Natural killer cell (primary cell): ENCODE data around the gene HS3ST4. TPM values are rescaled to one million over a fixed set of nuclear protein-coding genes. Genes with fewer than 3 reads are reported as not detected.

ENCODE experiments used
- ATAC-seq, 3 donors: fragments of 150-1000 bp in 2 of 3; fragments of 200-7000 bp in 1 of 3; cut with Tn5 transposase; 1 replicate in 1 of 3; 2 replicates in 2 of 3; pipeline ENCODE4 v1.10.0; 2021; ENCODE audit warnings: mild to moderate bottlenecking in 2 of 3, moderate library complexity in 2 of 3
- DNase-seq, 2 donors: peaks; one replicate each; pipeline versions ENCODE4 v3.0.0 to v3.0.0-alpha.2; 2013 to 2021; ENCODE audit warnings: mixed read lengths in 1 of 2
- H3K27ac ChIP-seq: one replicate; pipeline ENCODE4 v1.5.1; 2013; ENCODE audit warnings: mild to moderate bottlenecking, low read length
- H3K27me3 ChIP-seq: one replicate; pipeline ENCODE4 v1.6.1; 2013; ENCODE audit warnings: low read length; ENCODE audit not compliant: control insufficient read depth, insufficient read depth
- H3K36me3 ChIP-seq: one replicate; pipeline ENCODE4 v1.6.1; 2013; ENCODE audit warnings: low read length; ENCODE audit not compliant: control insufficient read depth, insufficient read depth
- H3K4me1 ChIP-seq: one replicate; pipeline ENCODE4 v1.6.1; 2013; ENCODE audit warnings: low read length; ENCODE audit not compliant: control insufficient read depth, insufficient read depth
- H3K4me3 ChIP-seq: one replicate; pipeline ENCODE4 v1.5.1; 2013; ENCODE audit warnings: low read length
- H3K9me3 ChIP-seq: one replicate; pipeline ENCODE4 v1.6.1; 2013; ENCODE audit warnings: low read length; ENCODE audit not compliant: control insufficient read depth, insufficient read depth
- H3K27ac Mint-ChIP-seq, 2 donors: one replicate each; pipeline ENCODE4 v1.8.0; 2022; ENCODE audit warnings: mild to moderate bottlenecking in 2 of 2, mixed read lengths in 2 of 2, moderate library complexity in 1 of 2
- H3K27me3 Mint-ChIP-seq, 2 donors: one replicate each; pipeline ENCODE4 v1.8.0; 2022; ENCODE audit warnings: low read depth in 2 of 2, mixed read lengths in 2 of 2
- H3K36me3 Mint-ChIP-seq: one replicate; pipeline ENCODE4 v1.8.0; 2022; ENCODE audit warnings: mixed read lengths
- H3K4me1 Mint-ChIP-seq, 2 donors: one replicate each; pipeline ENCODE4 v1.8.0; 2022; ENCODE audit warnings: mixed read lengths in 2 of 2
- H3K4me3 Mint-ChIP-seq: one replicate; pipeline ENCODE4 v1.8.0; 2022; ENCODE audit warnings: mild to moderate bottlenecking, moderate library complexity, mixed read lengths
- H3K9me3 Mint-ChIP-seq, 2 donors: one replicate each; pipeline ENCODE4 v1.8.0; 2022; ENCODE audit warnings: mixed read lengths in 2 of 2
- WGBS: methylation state at CpG from one replicate; pipeline ENCODE4 v1.1.7; 2013; ENCODE audit warnings: missing lambda C conversion rate; ENCODE audit not compliant: insufficient coverage; 5-methylcytosine and 5-hydroxymethylcytosine counted together
- intact Hi-C: fragments of 100-400 bp; cut with micrococcal nuclease; formaldehyde crosslinking; loops from one replicate; pipeline ENCODE4 v1.14.2; 2022
- total RNA-seq, 4 donors: library from RNA; stranded (reverse); fragments of 120-200 nt in 1 of 4; gene quantifications; one replicate each; pipeline versions ENCODE4 v1.2.3 to v1.2.4, GENCODE V29; 2013 to 2022
- TF ChIP-seq, protein P1 (sequence below): fragments of 200-600 bp; IDR thresholded peaks from one replicate; pipeline ENCODE4 v1.8.0; 2022; ENCODE audit warnings: antibody characterized with exemption

HS3ST4 gene
- total RNA-seq, 3 donors from 2014 or later (not counting 1 experiment from before 2014, with no cell fraction given): not detected

DNA sequence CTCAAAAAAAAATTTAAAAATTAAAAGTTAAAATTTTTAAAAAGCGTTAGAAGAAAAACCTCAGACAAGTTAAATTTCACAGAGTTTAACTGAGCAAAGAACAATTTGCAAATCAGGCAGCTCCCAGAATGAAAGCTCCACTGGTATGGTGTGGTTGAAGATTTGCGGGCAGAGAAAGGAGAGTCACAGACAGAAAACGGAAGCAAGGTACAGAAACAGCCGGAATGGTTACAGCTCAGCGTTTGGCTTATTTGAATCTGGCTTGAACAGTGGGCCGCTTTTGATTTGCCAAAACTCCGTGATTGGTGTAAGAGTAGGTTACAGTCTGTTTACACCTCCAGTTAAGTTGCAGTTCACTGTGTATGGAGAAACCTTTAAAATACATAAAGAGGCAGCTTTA is 297.1 kb downstream of the HS3ST4 start:
- Mint-ChIP-seq H3K4me3 (no peak overlapping the region), H3K27ac (no peak overlapping the region), H3K27me3 (no peaks in the 10 kb centered on the region), H3K36me3 (no peaks in the 10 kb centered on the region), H3K4me1 (no peaks in the 10 kb centered on the region), H3K9me3 (no peaks in the 10 kb centered on the region)
- H3K27ac ChIP-seq: no peak overlapping the region
- H3K9me3 ChIP-seq: no peaks in the 10 kb centered on the region
- TF ChIP-seq, protein P1, sequence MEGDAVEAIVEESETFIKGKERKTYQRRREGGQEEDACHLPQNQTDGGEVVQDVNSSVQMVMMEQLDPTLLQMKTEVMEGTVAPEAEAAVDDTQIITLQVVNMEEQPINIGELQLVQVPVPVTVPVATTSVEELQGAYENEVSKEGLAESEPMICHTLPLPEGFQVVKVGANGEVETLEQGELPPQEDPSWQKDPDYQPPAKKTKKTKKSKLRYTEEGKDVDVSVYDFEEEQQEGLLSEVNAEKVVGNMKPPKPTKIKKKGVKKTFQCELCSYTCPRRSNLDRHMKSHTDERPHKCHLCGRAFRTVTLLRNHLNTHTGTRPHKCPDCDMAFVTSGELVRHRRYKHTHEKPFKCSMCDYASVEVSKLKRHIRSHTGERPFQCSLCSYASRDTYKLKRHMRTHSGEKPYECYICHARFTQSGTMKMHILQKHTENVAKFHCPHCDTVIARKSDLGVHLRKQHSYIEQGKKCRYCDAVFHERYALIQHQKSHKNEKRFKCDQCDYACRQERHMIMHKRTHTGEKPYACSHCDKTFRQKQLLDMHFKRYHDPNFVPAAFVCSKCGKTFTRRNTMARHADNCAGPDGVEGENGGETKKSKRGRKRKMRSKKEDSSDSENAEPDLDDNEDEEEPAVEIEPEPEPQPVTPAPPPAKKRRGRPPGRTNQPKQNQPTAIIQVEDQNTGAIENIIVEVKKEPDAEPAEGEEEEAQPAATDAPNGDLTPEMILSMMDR: no peak
- DNase-seq: no peak
- H3K4me3 ChIP-seq: no peak overlapping the region
- intact Hi-C loops: no loop called here
- 85% methylated on average over 6 of the region's 7 CpGs for WGBS
- ATAC-seq: no peak
- no peaks in the 10 kb centered on the region for H3K27me3 ChIP-seq
- no peaks in the 10 kb centered on the region for H3K36me3 ChIP-seq
- no peaks in the 10 kb centered on the region for H3K4me1 ChIP-seq

DNA sequence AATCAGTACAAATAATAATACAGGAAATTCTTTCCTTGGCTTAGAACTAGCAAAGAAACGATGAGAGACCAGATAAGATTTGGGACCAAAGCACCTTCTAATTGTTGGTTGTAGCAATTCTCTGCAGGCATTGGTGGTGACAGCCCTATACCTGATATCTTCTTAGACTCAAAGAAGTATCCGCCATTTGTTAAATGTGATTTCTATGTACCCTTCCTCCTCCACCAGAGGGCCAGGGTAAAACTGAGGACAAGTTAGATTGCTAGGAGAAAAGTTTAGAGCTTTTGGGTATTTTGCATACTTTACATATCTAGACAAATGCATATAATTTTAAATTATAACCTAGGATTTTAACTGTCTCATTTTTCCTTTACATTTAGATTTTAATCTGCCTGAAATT is 304.3 kb downstream of the HS3ST4 start:
- Histone ChIP-seq H3K27me3 (no peaks in the 10 kb centered on the region), H3K4me3 (no peak overlapping the region), H3K9me3 (no peaks in the 10 kb centered on the region), H3K36me3 (no peaks in the 10 kb centered on the region), H3K4me1 (no peaks in the 10 kb centered on the region), H3K27ac (no peak overlapping the region)
- Mint-ChIP-seq H3K9me3 (peaks cover 3 to 5% of the 10 kb centered on the region in 2 donors), H3K27ac (no peak overlapping the region), H3K27me3 (peaks cover 4 to 17% of the 10 kb centered on the region in 2 donors), H3K36me3 (no peaks in the 10 kb centered on the region), H3K4me3 (no peak overlapping the region), H3K4me1 (no peaks in the 10 kb centered on the region)
- 53% methylated on average over 1 of the region's 2 CpGs for WGBS
- TF ChIP-seq, protein P1: no peak
- intact Hi-C loops: no loop called here
- DNase-seq (no peak), ATAC-seq (no peak)

DNA sequence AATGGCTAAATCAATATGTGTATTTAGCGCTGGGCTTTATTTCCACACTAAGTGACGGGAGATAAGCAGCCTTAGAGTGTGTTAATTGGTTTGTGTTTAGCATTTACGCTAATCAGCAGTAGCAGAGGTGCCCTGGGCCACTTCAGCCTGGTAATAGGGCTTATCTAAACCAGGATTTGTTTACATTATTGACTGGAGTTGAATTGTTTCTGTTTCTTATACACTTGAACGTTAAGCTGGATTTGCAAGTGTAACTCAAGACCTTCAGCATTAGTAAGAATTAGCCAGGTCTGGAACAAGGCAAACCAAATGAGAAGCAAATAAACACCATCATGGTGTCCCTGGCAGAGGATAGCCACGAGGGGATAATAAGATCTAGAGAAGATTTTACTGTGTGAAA is 313.6 kb downstream of the HS3ST4 start:
- Histone ChIP-seq H3K4me1 (no peaks in the 10 kb centered on the region), H3K4me3 (no peak overlapping the region), H3K36me3 (no peaks in the 10 kb centered on the region), H3K27ac (no peak overlapping the region), H3K27me3 (no peaks in the 10 kb centered on the region), H3K9me3 (peaks cover 2% of the 10 kb centered on the region)
- DNase-seq: no peak
- H3K27ac Mint-ChIP-seq: no peak overlapping the region
- no peaks in the 10 kb centered on the region for H3K4me1 Mint-ChIP-seq
- no peak for ATAC-seq
- no peak overlapping the region for H3K4me3 Mint-ChIP-seq
- TF ChIP-seq, protein P1: no peak
- no peaks in the 10 kb centered on the region for H3K36me3 Mint-ChIP-seq
- H3K9me3 Mint-ChIP-seq: peaks cover under 1 to 13% of the 10 kb centered on the region in 2 donors
- H3K27me3 Mint-ChIP-seq: peaks cover 4 to 10% of the 10 kb centered on the region in 2 donors
- intact Hi-C loops: no loop called here
- WGBS: 67% methylated on average over 5 of the region's 5 CpGs

DNA sequence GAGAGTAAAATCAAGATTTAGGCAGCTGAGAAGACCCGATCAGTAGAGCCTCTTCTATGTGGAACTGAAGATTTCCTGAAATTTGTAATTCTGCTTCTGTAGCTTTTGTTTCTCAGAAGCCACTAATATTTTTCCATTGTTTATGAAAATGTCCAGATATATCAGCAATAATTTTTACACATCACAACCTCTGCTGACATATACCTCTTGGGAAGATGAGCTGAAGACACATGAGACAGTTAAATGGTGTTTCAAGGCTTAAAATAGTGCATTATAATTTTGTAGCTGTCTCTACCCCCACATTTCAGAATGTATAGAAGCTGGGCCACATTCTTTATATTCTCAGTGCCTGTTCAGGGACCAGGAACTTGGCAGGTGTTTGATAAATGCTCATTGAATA is 320.6 kb downstream of the HS3ST4 start:
- Mint-ChIP-seq H3K27me3 (peaks cover 0 to 2% of the 10 kb centered on the region in 2 donors), H3K9me3 (peaks cover 5 to 12% of the 10 kb centered on the region in 2 donors), H3K36me3 (peaks cover 5% of the 10 kb centered on the region), H3K4me1 (no peaks in the 10 kb centered on the region), H3K27ac (no peak overlapping the region), H3K4me3 (no peak overlapping the region)
- Histone ChIP-seq H3K36me3 (no peaks in the 10 kb centered on the region), H3K4me3 (no peak overlapping the region), H3K27ac (no peak overlapping the region), H3K9me3 (peaks cover 4% of the 10 kb centered on the region), H3K4me1 (no peaks in the 10 kb centered on the region), H3K27me3 (no peaks in the 10 kb centered on the region)
- TF ChIP-seq, protein P1: no peak
- ATAC-seq: no peak
- intact Hi-C loops: no loop called here
- 100% methylated on average over 1 of the region's 1 CpG for WGBS
- DNase-seq: no peak
